HepG2 (cell line): ENCODE data around the gene PET100. TPM values are rescaled to one million over a fixed set of nuclear protein-coding genes. Genes with fewer than 3 reads are reported as not detected.

ENCODE experiments used
- ELF3 ChIP-seq: IDR thresholded peaks from 2 replicates; pipeline ENCODE4 v1.6.1; 2016; ENCODE audit warnings: missing genetic modification reagents, missing compliant biosample characterization
- HDAC1 ChIP-seq: sonication (generic); formaldehyde crosslinking; IDR thresholded peaks from 2 replicates; pipeline ENCODE4 v1.5.1; 2020; ENCODE audit warnings: mild to moderate bottlenecking, missing genetic modification reagents
- HIVEP1 ChIP-seq: sonication (generic); formaldehyde crosslinking; IDR thresholded peaks from 2 replicates; pipeline ENCODE4 v1.4.0; 2020; ENCODE audit warnings: mild to moderate bottlenecking, missing genetic modification reagents
- HNRNPK ChIP-seq: fragments of 200-400 bp; formaldehyde crosslinking; IDR thresholded peaks from 2 replicates; pipeline ENCODE4 v1.6.1; 2018; ENCODE audit warnings: low read length, low read depth, moderate library complexity, mild to moderate bottlenecking; ENCODE audit not compliant: poor library complexity, severe bottlenecking
- JUN ChIP-seq: sonication (generic); formaldehyde crosslinking; IDR thresholded peaks from 2 replicates; pipeline ENCODE4 v1.4.0; 2020; ENCODE audit warnings: mild to moderate bottlenecking, missing genetic modification reagents
- MAZ ChIP-seq, 2 experiments: sonication (generic) in 1 of 2; formaldehyde crosslinking in 1 of 2; IDR thresholded peaks; 2 replicates each; pipeline versions ENCODE4 v1.5.0 to v1.6.1; 2012 to 2020; ENCODE audit warnings: low read depth in 2 of 2, mild to moderate bottlenecking in 2 of 2, borderline replicate concordance in 1 of 2, improper control_type of control experiment in 1 of 2, low read length in 1 of 2, missing genetic modification reagents in 1 of 2, moderate library complexity in 1 of 2
- MTA3 ChIP-seq: sonication (generic); formaldehyde crosslinking; IDR thresholded peaks from 2 replicates; pipeline ENCODE4 v1.4.0; 2020; ENCODE audit warnings: missing genetic modification reagents
- NCOA2 ChIP-seq: sonication (generic); formaldehyde crosslinking; IDR thresholded peaks from 2 replicates; pipeline ENCODE4 v1.8.0; 2022; ENCODE audit warnings: inconsistent platforms
- PHF5A ChIP-seq: IDR thresholded peaks from one replicate; pipeline ENCODE4 v1.6.1; 2018; ENCODE audit warnings: low read depth, missing genetic modification reagents; ENCODE audit not compliant: unreplicated experiment
- RAD51 ChIP-seq: fragments of 450-650 bp; IDR thresholded peaks from 2 replicates; pipeline ENCODE4 v1.6.1; 2016; ENCODE audit warnings: borderline replicate concordance
- RBM22 ChIP-seq: fragments of 200-400 bp; formaldehyde crosslinking; optimal IDR thresholded peaks from 2 replicates; pipeline ENCODE3; 2017; ENCODE audit warnings: mild to moderate bottlenecking, low read length, moderate library complexity
- RXRA ChIP-seq: sonication (generic); formaldehyde crosslinking; IDR thresholded peaks from 2 replicates; pipeline ENCODE4 v1.5.1; 2020; ENCODE audit warnings: missing genetic modification reagents
- SETDB1 ChIP-seq: sonication (generic); formaldehyde crosslinking; IDR thresholded peaks from 2 replicates; pipeline ENCODE4 v1.5.1; 2020; ENCODE audit warnings: missing genetic modification reagents, mild to moderate bottlenecking, borderline replicate concordance
- SRY ChIP-seq: sonication (generic); formaldehyde crosslinking; IDR thresholded peaks from 2 replicates; pipeline ENCODE4 v1.8.0; 2022; ENCODE audit warnings: mild to moderate bottlenecking, missing genetic modification reagents
- YEATS4 ChIP-seq: sonication (generic); formaldehyde crosslinking; IDR thresholded peaks from 2 replicates; pipeline ENCODE4 v1.4.0; 2020; ENCODE audit warnings: missing genetic modification reagents, borderline replicate concordance
- ZBTB8A ChIP-seq: sonication (generic); formaldehyde crosslinking; IDR thresholded peaks from 2 replicates; pipeline ENCODE4 v1.4.0; 2020; ENCODE audit warnings: mild to moderate bottlenecking, low read depth, missing genetic modification reagents, borderline replicate concordance
- ZNF225 ChIP-seq: sonication (generic); formaldehyde crosslinking; IDR thresholded peaks from 2 replicates; pipeline ENCODE4 v1.4.0; 2020; ENCODE audit warnings: mild to moderate bottlenecking, missing genetic modification reagents
- ZNF251 ChIP-seq: sonication (generic); formaldehyde crosslinking; IDR thresholded peaks from 2 replicates; pipeline ENCODE4 v1.9.0; 2021; ENCODE audit warnings: mild to moderate bottlenecking, missing genetic modification reagents
- ZNF563 ChIP-seq: sonication (generic); formaldehyde crosslinking; IDR thresholded peaks from 2 replicates; pipeline ENCODE4 v1.8.0; 2022; ENCODE audit warnings: mild to moderate bottlenecking, moderate library complexity, missing genetic modification reagents
- ZNF674 ChIP-seq: sonication (generic); formaldehyde crosslinking; IDR thresholded peaks from 2 replicates; pipeline ENCODE4 v1.5.0; 2020; ENCODE audit warnings: low read depth, mild to moderate bottlenecking, missing genetic modification reagents
- ZNF761 ChIP-seq: sonication (generic); formaldehyde crosslinking; conservative IDR thresholded peaks from 2 replicates; pipeline ENCODE4 v1.4.0; 2020; ENCODE audit warnings: mild to moderate bottlenecking, missing genetic modification reagents
- ZNF766 ChIP-seq: sonication (generic); formaldehyde crosslinking; IDR thresholded peaks from 2 replicates; pipeline ENCODE4 v1.5.0; 2020; ENCODE audit warnings: missing genetic modification reagents, borderline replicate concordance
- ZNF841 ChIP-seq: sonication (generic); formaldehyde crosslinking; IDR thresholded peaks from 2 replicates; pipeline ENCODE4 v1.8.1; 2023; ENCODE audit warnings: missing genetic modification reagents, borderline replicate concordance
- ZNF879 ChIP-seq: sonication (generic); formaldehyde crosslinking; IDR thresholded peaks from 2 replicates; pipeline ENCODE4 v1.8.1; 2023; ENCODE audit warnings: missing genetic modification reagents
- polyA plus RNA-seq, 8 experiments: library from polyadenylated mRNA; depleted of rRNA in 3 of 8; stranded (reverse) in 7 of 8; unstranded in 1 of 8; fragments of >200 nt; fragmentation: Illumina TruSeq in 4 of 8; extraction: Trizol in 4 of 8; gene quantifications; 2 replicates each; pipeline versions ENCODE4 v1.2.1 to v1.2.3, GENCODE V29; 2011 to 2016; ENCODE audit warnings: low read depth in 4 of 8, missing spikeins in 1 of 8, mixed read lengths in 1 of 8; ENCODE audit not compliant: insufficient read depth in 1 of 8
- total RNA-seq, 5 experiments: library from RNA; depleted of rRNA; stranded (reverse); fragments of >200 nt; fragmentation: Illumina TruSeq; extraction: Trizol; gene quantifications; 2 replicates each; pipeline ENCODE4 v1.2.3, GENCODE V29; 2016; ENCODE audit warnings: low read depth in 1 of 5
- TF ChIP-seq, protein P1 (sequence below): sonication (generic); formaldehyde crosslinking; IDR thresholded peaks from 2 replicates; pipeline ENCODE4 v1.8.1; 2023; ENCODE audit warnings: mild to moderate bottlenecking, missing genetic modification reagents
- TF ChIP-seq, protein P2 (sequence below): sonication (generic); formaldehyde crosslinking; IDR thresholded peaks from 2 replicates; pipeline ENCODE4 v1.8.0; 2023; ENCODE audit warnings: mild to moderate bottlenecking, missing genetic modification reagents
- TF ChIP-seq, protein P3 (sequence below): sonication (generic); formaldehyde crosslinking; conservative IDR thresholded peaks from 2 replicates; pipeline ENCODE4 v1.4.0; 2020; ENCODE audit warnings: missing genetic modification reagents

Gene PET100
- total and polyA plus RNA-seq, 2 of the 13 experiments (the other 11 are each of a cell fraction or from before 2014, with no cell fraction given) = 22.3 to 66.5 TPM

DNA sequence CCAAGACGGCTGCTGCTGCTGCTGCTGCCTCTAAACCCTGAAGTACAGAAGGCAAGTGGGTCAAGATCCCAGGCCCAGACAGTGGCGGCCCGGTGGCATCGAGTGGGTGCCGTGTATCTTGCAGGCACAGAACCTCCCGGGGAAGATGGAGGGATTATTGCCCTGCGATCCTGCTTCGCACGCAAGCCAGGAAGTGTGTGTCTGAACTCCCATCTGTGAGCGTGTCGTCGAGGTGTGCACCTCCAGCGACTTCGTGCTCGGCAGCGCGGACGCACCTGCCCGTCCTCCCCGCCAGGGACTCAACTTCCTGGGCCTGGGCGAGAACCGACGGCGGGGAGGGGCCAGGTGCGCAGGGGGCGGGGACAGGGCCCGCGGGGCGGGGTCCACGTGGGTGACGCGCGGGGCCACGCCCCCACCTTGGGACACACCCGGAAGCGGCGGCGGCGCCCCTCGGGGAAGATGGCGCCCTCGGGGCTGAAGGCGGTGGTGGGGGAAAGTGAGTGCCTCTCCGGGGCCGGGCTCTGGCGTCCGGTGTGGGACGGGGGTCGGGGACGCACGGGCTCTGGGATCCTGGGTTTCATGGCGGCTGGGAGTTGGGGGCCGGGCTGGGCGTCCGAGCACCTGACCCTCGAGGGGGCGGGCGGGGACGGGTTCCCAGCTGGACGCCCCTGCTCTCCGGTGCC is 7.2 kb downstream of the PET100 start, which contains the start of gene STXBP2 (continued):
- TF ChIP-seq HIVEP1 (CRISPR knock-in tag) = 0 out of 2 replicates have a peak, but pooled peaks have one; percentile 21
- TF ChIP-seq ZNF879 (CRISPR knock-in tag) = no peak
- peak; percentile 66; the same call in 1 of the 2 replicates for TF ChIP-seq ZNF563 (CRISPR knock-in tag)
- TF ChIP-seq NCOA2 (CRISPR knock-in tag) = no peak
- peak; percentile 71; the same call in 1 of the 2 replicates for TF ChIP-seq ZNF761 (CRISPR knock-in tag)
- TF ChIP-seq ZNF225 (CRISPR knock-in tag) = no peak
- TF ChIP-seq RXRA (CRISPR knock-in tag) = peak; percentile 35; the same call in 1 of the 2 replicates
- no peak for TF ChIP-seq MTA3 (CRISPR knock-in tag)
- TF ChIP-seq RBM22 = no peak
- TF ChIP-seq, protein P1, sequence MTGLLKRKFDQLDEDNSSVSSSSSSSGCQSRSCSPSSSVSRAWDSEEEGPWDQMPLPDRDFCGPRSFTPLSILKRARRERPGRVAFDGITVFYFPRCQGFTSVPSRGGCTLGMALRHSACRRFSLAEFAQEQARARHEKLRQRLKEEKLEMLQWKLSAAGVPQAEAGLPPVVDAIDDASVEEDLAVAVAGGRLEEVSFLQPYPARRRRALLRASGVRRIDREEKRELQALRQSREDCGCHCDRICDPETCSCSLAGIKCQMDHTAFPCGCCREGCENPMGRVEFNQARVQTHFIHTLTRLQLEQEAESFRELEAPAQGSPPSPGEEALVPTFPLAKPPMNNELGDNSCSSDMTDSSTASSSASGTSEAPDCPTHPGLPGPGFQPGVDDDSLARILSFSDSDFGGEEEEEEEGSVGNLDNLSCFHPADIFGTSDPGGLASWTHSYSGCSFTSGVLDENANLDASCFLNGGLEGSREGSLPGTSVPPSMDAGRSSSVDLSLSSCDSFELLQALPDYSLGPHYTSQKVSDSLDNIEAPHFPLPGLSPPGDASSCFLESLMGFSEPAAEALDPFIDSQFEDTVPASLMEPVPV (CRISPR knock-in tag) = peak; percentile 85
- peak; percentile 83; the same call in 1 of the 2 replicates for TF ChIP-seq ZNF766
- TF ChIP-seq, protein P2, sequence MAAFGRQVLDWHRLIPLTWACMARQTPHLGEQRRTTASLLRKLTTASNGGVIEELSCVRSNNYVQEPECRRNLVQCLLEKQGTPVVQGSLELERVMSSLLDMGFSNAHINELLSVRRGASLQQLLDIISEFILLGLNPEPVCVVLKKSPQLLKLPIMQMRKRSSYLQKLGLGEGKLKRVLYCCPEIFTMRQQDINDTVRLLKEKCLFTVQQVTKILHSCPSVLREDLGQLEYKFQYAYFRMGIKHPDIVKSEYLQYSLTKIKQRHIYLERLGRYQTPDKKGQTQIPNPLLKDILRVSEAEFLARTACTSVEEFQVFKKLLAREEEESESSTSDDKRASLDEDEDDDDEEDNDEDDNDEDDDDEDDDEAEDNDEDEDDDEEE (CRISPR knock-in tag) = peak; percentile 69; the same call in 1 of the 2 replicates
- no peak for TF ChIP-seq SETDB1 (CRISPR knock-in tag)
- no peak for TF ChIP-seq RAD51
- TF ChIP-seq MAZ (IDR thresholded peaks at IDR 0.05; ENCODE audit: borderline replicate concordance, low read depth, low read length) = 0 out of 2 replicates have a peak, but pooled peaks have one; percentile 34
- 0 out of 2 replicates have a peak, but pooled peaks have one; percentile 62 for TF ChIP-seq MAZ (CRISPR knock-in tag; IDR thresholded peaks at IDR 0.05; ENCODE audit: low read depth)
- TF ChIP-seq PHF5A (CRISPR knock-in tag) = no peak
- TF ChIP-seq YEATS4 = peak; percentile 55; the same call in 1 of the 2 replicates
- TF ChIP-seq ZBTB8A (CRISPR knock-in tag) = no peak
- peak; percentile 79 for TF ChIP-seq HDAC1 (CRISPR knock-in tag)
- TF ChIP-seq HNRNPK = no peak
- TF ChIP-seq ZNF251 (CRISPR knock-in tag) = peak; percentile 51; the same call in 1 of the 2 replicates
- TF ChIP-seq JUN (CRISPR knock-in tag) = peak; percentile 69; the same call in 1 of the 2 replicates
- TF ChIP-seq, protein P3, sequence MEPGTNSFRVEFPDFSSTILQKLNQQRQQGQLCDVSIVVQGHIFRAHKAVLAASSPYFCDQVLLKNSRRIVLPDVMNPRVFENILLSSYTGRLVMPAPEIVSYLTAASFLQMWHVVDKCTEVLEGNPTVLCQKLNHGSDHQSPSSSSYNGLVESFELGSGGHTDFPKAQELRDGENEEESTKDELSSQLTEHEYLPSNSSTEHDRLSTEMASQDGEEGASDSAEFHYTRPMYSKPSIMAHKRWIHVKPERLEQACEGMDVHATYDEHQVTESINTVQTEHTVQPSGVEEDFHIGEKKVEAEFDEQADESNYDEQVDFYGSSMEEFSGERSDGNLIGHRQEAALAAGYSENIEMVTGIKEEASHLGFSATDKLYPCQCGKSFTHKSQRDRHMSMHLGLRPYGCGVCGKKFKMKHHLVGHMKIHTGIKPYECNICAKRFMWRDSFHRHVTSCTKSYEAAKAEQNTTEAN (CRISPR knock-in tag) = peak; percentile 72; the same call in 1 of the 2 replicates
- peak; percentile 67 for TF ChIP-seq ELF3 (CRISPR knock-in tag)
- no peak for TF ChIP-seq ZNF841 (CRISPR knock-in tag)
- 0 out of 2 replicates have a peak, but pooled peaks have one; percentile 20 for TF ChIP-seq SRY
- TF ChIP-seq ZNF674 (CRISPR knock-in tag) = no peak
